Mesodermal cell (in vitro differentiated cells): ENCODE data around the gene TMEM42. TPM values are rescaled to one million over a fixed set of nuclear protein-coding genes. Genes with fewer than 3 reads are reported as not detected.
"Not testable (repeated sequence)": the region's sequence is repeated elsewhere in the genome, so short reads cannot be mapped to it uniquely, and the experiment has no call there.

ENCODE experiments used
- H3K27ac ChIP-seq: 2 replicates; pipeline ENCODE4 v1.7.0; 2013; ENCODE audit warnings: mild to moderate bottlenecking, low read depth, low read length, moderate library complexity; ENCODE audit not compliant: severe bottlenecking
- H3K36me3 ChIP-seq: 2 replicates; pipeline ENCODE4 v1.7.1; 2013; ENCODE audit warnings: mild to moderate bottlenecking, low read length, moderate library complexity; ENCODE audit not compliant: control insufficient read depth, insufficient read depth
- H3K4me1 ChIP-seq: one replicate; pipeline ENCODE4 v1.7.1; 2013; ENCODE audit warnings: mild to moderate bottlenecking, low read length; ENCODE audit not compliant: insufficient read depth, control insufficient read depth, poor library complexity, severe bottlenecking
- H3K4me3 ChIP-seq: 2 replicates; pipeline ENCODE4 v1.7.0; 2013; ENCODE audit warnings: low read length, control low read depth, mild to moderate bottlenecking; ENCODE audit not compliant: insufficient read depth, poor library complexity, severe bottlenecking; ENCODE audit errors: extremely low read depth
- H3K9me3 ChIP-seq: 2 replicates; pipeline ENCODE4 v1.7.1; 2013; ENCODE audit warnings: mild to moderate bottlenecking, low read length, moderate library complexity; ENCODE audit not compliant: control insufficient read depth
- WGBS, 2 experiments: methylation state at CpG; one replicate each; pipeline ENCODE4 v1.1.5; 2013; ENCODE audit warnings: missing lambda C conversion rate in 2 of 2; ENCODE audit not compliant: insufficient coverage in 2 of 2; 5-methylcytosine and 5-hydroxymethylcytosine counted together
- polyA plus RNA-seq, 2 experiments: library from polyadenylated mRNA; stranded (reverse); fragments of 50-300 nt; gene quantifications; one replicate each; pipeline ENCODE4 v1.2.3, GENCODE V29; 2013

The TMEM42 gene
- polyA plus RNA-seq (2013, experiment 1 of 2) = 14.0 TPM
- polyA plus RNA-seq (2013, experiment 2 of 2) = 13.1 TPM

DNA sequence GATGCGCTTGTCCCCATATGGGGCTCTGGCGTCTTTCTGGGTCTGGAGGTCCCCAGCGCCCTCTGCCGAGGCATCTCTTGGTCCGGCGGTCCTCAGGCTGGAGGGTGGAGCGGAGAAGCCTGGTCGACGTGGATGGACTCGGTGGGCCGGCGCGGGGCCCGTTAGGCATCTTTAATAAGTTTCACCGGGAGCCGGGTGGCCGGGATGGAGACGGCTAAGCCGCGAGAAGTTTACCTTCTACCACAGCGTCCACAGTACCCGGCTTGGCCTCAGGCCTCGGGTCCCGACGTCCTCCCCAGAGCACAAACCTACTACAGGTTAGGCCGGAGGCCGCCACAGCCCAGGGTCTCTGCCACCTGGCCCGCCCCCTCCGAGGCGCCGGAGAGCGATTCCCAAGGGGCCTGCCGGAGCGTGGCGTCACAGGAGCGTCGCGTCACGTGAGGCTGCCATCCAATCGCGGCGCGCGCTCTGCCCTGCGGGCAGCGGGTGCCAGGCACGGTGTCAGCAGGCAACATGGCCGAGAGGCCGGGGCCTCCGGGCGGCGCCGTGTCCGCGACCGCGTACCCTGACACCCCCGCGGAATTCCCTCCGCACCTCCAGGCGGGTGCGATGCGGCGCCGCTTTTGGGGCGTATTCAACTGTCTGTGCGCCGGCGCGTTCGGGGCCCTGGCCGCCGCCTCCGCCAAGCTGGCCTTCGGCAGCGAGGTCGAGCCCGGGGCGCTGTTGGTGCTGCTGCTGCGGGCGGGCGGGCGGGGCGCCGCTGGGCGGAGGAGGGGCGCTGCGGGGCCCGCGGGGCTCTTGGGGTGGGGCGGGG lies at the start of gene TMEM42:
Gene TMEM42 (plus strand): TSS at position 501 of the 814 bp plus-strand sequence. CDS start 13 bp downstream, at position 514.
- H3K36me3 ChIP-seq = peaks cover 7% of the 10 kb centered on the region
- peak within 1 kb of the TSS; percentile 37 for H3K4me3 ChIP-seq
- 28 to 46% methylated on average over 34 to 71 of the region's 91 CpGs for WGBS, 2 experiments
- H3K9me3 ChIP-seq = no peaks in the 10 kb centered on the region
- H3K27ac ChIP-seq = peak within 1 kb of the TSS; percentile 73
- H3K4me1 ChIP-seq = no peaks in the 10 kb centered on the region

DNA sequence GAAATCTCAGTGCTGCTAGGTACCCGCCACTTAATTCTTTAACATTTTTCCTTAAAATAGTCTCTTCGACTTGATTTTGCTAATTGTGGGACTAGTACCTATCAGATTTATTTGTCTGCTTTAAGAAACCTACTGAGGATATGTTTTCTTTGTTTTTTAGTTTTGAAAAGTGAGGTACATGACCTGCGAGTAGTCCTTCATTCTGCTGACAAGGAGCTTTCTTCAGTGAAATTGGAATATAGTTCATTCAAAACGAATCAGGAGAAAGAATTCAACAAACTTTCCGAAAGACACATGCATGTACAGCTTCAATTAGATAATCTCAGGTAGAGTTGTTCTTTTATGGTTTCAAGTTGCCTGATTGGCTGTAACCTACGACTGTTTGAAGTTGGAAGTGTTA lies 47.0 kb upstream of the TMEM42 start:
- Histone ChIP-seq H3K27ac (no peak overlapping the region), H3K4me3 (no peak overlapping the region), H3K36me3 (peaks cover 50% of the 10 kb centered on the region), H3K4me1 (no peaks in the 10 kb centered on the region), H3K9me3 (no peaks in the 10 kb centered on the region)
- 80 to 93% methylated on average over 1 to 4 of the region's 6 CpGs for WGBS, 2 experiments

DNA sequence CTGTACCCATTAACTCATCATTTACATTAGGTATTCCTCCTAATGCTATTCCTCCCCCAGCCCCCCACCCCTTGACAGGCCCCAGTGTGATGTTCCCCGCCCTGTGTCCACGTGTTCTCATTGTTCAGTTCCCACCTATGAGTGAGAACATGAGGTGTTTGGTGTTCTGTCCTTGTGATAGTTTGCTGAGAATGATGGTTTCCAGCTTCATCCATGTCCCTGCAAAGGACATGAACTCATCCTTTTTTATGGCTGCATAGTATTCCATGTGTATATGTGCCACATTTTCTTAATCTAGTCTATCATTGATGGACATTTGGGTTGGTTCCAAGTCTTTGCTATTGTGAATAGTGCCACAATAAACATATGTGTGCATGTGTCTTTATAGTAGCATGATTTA lies 45.4 kb upstream of the TMEM42 start:
- not testable (repeated sequence) for H3K9me3 ChIP-seq, H3K4me1 ChIP-seq, H3K27ac ChIP-seq, H3K4me3 ChIP-seq
- no CpG with 5 or more reads among the region's 2 CpGs for WGBS, 2 experiments
- H3K36me3 ChIP-seq = peaks cover 47% of the 10 kb centered on the region

DNA sequence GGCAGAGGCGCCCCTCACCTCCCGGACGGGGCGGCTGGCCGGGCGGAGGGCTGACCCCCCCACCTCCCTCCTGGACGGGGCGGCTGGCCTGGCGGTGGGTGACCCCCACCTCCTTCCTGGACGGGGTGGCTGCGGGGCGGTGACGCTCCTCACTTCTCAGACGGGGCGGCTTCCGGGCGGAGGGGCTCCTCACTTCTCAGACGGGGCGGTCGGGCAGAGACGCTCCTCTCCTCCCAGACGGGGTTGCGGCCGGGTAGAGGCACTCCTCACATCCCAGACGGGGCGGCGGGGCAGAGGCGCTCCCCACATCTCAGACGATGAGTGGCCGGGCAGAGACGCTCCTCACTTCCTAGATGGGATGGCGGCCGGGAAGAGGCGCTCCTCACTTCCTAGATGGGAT lies 40.5 kb upstream of the TMEM42 start:
- H3K9me3 ChIP-seq, H3K4me1 ChIP-seq, H3K4me3 ChIP-seq, H3K27ac ChIP-seq: not testable (repeated sequence)
- WGBS, 2 experiments = 94 to 99% methylated on average over 15 to 16 of the region's 34 CpGs
- H3K36me3 ChIP-seq = peaks cover 34% of the 10 kb centered on the region

DNA sequence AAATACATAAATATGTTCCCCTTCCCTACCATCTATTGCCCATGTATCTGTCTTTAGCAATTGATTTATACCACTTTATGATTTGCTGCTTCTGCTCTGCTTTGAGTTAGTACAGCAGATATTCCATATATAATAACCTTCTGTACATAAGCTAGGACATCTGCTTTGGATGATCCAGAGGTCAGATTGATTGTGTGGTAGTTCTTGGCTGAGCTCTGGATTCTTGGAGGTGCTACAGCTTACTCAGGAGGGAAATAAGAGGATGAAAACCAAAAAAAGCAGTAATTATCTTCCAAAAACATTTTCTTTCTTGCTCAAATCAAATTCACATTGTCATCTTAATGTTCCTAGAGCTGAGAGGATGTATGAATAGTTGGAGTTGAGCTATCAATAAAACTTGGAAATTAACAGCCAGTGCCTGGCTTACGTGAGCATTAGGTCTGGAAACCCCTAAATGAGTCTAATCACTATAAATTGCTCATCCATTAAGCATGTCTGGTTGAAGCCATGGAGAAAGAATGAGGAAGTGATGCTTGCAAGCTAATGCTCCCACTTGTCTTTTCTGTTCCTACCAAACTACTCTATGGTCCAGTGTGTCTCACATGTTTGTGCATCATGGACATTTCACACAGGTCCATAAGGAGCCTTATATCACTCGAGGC lies 36.3 kb upstream of the TMEM42 start:
- Histone ChIP-seq H3K9me3 (no peaks in the 10 kb centered on the region), H3K4me1 (peaks cover 9% of the 10 kb centered on the region), H3K36me3 (peaks cover 63% of the 10 kb centered on the region), H3K27ac (no peak overlapping the region), H3K4me3 (no peak overlapping the region)
- 100% methylated on average over 1 of the region's 2 CpGs; no CpG with 5 or more reads in 1 of the 2 experiments for WGBS, 2 experiments

DNA sequence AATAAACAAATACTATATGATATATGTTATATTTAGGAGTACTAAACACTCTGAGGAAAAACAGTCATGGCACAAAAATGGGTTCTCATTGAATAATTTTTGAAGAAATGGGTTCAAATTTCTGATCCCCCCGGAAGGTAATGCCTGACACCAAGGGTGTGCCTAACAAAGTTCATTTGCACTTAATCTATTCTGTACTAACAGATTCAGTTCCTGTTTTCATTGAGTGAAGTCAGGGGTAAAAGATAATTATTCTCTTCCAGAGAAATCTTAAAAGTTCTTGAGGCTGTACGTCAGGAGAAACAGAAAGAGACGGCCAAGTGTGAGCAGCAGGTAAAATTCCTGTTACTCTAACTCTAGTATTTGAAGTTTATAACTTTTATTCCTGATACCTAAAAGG lies 34.5 kb upstream of the TMEM42 start:
- Histone ChIP-seq H3K27ac (no peak overlapping the region), H3K9me3 (no peaks in the 10 kb centered on the region), H3K4me3 (no peak overlapping the region), H3K36me3 (peaks cover 78% of the 10 kb centered on the region), H3K4me1 (peaks cover 9% of the 10 kb centered on the region)
- WGBS, 2 experiments = no CpG with 5 or more reads among the region's 3 CpGs

DNA sequence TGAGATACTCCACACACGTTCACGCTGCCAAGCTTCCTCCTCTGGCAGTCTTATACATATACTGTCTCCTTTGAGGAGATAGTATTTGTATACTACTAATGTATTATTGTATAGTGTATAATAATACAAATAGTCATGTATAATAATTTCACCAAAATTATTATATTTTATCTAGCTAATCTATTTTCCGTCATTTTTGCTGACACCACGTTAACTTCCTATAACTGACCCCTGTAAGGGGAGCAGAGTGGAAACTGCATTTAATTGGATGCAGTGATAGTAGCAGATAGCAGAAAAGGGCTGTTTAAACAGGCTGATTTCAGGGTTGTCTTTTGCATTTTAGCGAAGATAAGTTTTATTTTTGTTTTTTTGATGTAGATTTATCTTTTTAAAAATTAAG lies 30.5 kb upstream of the TMEM42 start:
- Histone ChIP-seq H3K4me3 (no peak overlapping the region), H3K9me3 (no peaks in the 10 kb centered on the region), H3K27ac (no peak overlapping the region), H3K4me1 (no peaks in the 10 kb centered on the region), H3K36me3 (peaks cover 72% of the 10 kb centered on the region)
- no CpG with 5 or more reads among the region's 5 CpGs for WGBS, 2 experiments

DNA sequence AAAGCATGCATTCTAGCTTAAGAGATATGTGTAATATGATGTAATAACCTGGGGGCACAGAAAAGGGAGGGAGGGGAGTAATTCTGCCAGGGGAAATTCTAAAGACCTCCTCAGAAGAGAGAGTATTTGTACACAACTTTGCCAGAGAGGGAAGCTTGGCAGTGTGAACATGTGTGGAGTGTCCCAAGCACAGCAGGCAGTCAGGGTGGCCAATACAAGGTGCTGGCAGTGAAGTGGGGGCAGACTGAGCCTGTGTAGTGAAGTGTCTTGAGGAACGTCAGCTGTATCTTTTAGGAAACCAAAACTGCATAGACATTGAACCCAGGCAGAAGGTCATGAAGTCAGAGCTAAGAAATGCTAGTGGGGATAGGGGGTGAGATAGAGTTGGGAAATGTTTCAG lies 29.7 kb upstream of the TMEM42 start:
- Histone ChIP-seq H3K9me3 (peaks cover 7% of the 10 kb centered on the region), H3K4me1 (no peaks in the 10 kb centered on the region), H3K4me3 (no peak overlapping the region), H3K36me3 (peaks cover 72% of the 10 kb centered on the region), H3K27ac (no peak overlapping the region)
- WGBS, 2 experiments = 87 to 100% methylated on average over 1 of the region's 1 CpG

DNA sequence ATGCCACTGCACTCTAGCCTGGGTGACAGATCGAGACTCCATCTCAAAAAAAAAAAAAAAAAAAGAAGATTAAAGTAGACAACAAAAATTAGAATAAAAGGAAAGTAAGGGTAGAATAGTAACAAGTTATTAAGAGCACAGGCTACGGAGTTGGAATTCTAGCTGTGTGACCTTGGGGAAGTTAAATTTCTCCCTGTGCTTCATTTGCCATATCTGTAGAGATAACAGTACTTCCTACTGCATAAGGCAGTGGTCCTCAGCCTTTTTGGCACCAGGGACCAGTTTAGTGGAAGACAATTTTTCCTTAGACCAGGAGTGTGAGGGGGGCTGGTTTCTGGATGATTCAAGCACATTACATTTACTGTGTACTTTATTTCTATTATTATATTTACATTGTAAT lies 28.7 kb upstream of the TMEM42 start:
- peaks cover 72% of the 10 kb centered on the region for H3K36me3 ChIP-seq
- H3K27ac ChIP-seq = no peak overlapping the region
- peaks cover 11% of the 10 kb centered on the region for H3K9me3 ChIP-seq
- no peak overlapping the region for H3K4me3 ChIP-seq
- no CpG with 5 or more reads among the region's 2 CpGs for WGBS, 2 experiments
- H3K4me1 ChIP-seq = no peaks in the 10 kb centered on the region

DNA sequence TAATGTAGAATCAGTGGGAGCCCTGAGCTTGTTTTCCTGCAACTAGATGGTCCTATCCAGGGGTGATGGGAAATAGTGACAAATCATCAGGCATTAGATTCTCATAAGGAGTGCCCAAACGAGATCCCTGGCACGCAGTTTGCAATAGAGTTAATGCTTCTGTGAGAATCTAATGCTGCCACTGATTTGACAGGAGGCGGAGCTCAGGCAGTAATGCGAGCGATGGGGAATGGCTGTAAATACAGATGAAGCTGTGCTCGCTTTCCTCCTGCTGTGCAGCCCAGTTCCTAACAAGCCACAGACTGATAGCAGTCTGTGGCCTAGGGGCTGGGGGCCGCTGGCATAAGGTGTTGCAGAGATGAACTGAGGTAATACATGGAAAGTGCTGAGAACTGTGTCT lies 28.3 kb upstream of the TMEM42 start:
- H3K36me3 ChIP-seq = peaks cover 72% of the 10 kb centered on the region

DNA sequence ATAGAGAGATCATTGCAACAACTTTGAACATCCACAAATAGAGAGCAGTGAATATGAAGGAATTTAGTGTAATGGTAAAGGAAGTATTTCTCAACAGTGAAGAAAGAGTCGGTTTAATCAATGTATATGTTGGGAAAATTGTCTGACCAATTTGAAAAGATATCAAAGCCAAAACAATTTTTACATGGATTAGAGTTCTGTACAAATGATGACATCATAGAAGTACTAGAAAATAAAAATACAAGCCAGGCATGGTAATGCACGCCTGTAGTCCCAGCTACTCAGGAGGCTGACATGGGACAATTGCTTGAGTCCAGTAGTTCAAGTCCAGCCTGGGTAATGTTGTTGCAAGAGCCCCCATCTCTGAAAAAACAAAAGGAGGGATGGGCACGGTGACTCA lies 26.0 kb upstream of the TMEM42 start:
- H3K4me3 ChIP-seq = no peak overlapping the region
- peaks cover 82% of the 10 kb centered on the region for H3K36me3 ChIP-seq
- WGBS, 2 experiments = 77 to 90% methylated on average over 2 of the region's 3 CpGs
- peaks cover 11% of the 10 kb centered on the region for H3K9me3 ChIP-seq
- H3K4me1 ChIP-seq = no peaks in the 10 kb centered on the region
- H3K27ac ChIP-seq = no peak overlapping the region

More for the DNA sequence above, 28.3 kb upstream of the TMEM42 start:
- Histone ChIP-seq H3K9me3 (peaks cover 11% of the 10 kb centered on the region), H3K27ac (no peak overlapping the region), H3K4me3 (no peak overlapping the region), H3K4me1 (no peaks in the 10 kb centered on the region)
- 87 to 93% methylated on average over 6 to 7 of the region's 7 CpGs for WGBS, 2 experiments
